GM23248 (cell line): ENCODE results near the gene PEX13.

Experiments used
- EZH2 ChIP-seq: fragments of 200-600 bp; sonication (generic); IDR thresholded peaks from 2 replicates; pipeline ENCODE4 v1.6.1; 2018; ENCODE audit warnings: antibody characterized with exemption, mild to moderate bottlenecking; ENCODE audit not compliant: insufficient read depth, poor library complexity, severe bottlenecking
- EZH2phosphoT487 ChIP-seq: fragments of 200-600 bp; sonication (generic); IDR thresholded peaks from 2 replicates; pipeline ENCODE4 v1.6.1; 2018; ENCODE audit warnings: antibody characterized with exemption, moderate library complexity, mild to moderate bottlenecking, low read depth; ENCODE audit not compliant: insufficient read depth

- TF ChIP-seq EZH2 (no peak), EZH2phosphoT487 (no peak)
Measured at GRCh38 chr2:61045999-61046398, 28.5 kb downstream of the PEX13 start.
